Mesenchymal stem cell (in vitro differentiated cells and primary cell): ENCODE data around the gene CR1.
"Not testable (repeated sequence)": the region's sequence is repeated elsewhere in the genome, so short reads cannot be mapped to it uniquely, and the experiment has no call there.

Experiments used
- DNase-seq: peaks from one replicate; pipeline ENCODE4 v3.0.0-alpha.2; 2013
- H2AFZ ChIP-seq: one replicate; pipeline ENCODE4 v1.6.1; 2013; ENCODE audit warnings: low read depth, mild to moderate bottlenecking, control low read depth, inconsistent platforms, low read length, moderate library complexity
- H2AK5ac ChIP-seq: 2 replicates; pipeline ENCODE4 v1.6.1; 2013; ENCODE audit warnings: low read length, moderate library complexity, mild to moderate bottlenecking, inconsistent platforms; ENCODE audit not compliant: severe bottlenecking
- H2BK120ac ChIP-seq: one replicate; pipeline ENCODE4 v1.6.1; 2013; ENCODE audit warnings: low read depth, mild to moderate bottlenecking, inconsistent platforms, low read length, moderate library complexity
- H2BK12ac ChIP-seq, 2 experiments: one replicate each; pipeline ENCODE4 v1.6.1; 2013; ENCODE audit warnings: inconsistent platforms in 2 of 2, low read length in 2 of 2, mild to moderate bottlenecking in 2 of 2, moderate library complexity in 2 of 2, control low read depth in 1 of 2
- H2BK15ac ChIP-seq: one replicate; pipeline ENCODE4 v1.6.1; 2013; ENCODE audit warnings: mild to moderate bottlenecking, low read depth, inconsistent platforms; ENCODE audit not compliant: poor library complexity, severe bottlenecking
- H2BK5ac ChIP-seq: 2 replicates; pipeline ENCODE4 v1.6.1; 2013; ENCODE audit warnings: low read depth, mild to moderate bottlenecking, low read length, control low read depth, inconsistent platforms; ENCODE audit not compliant: poor library complexity, severe bottlenecking
- H3K14ac ChIP-seq, 2 experiments: one replicate each; pipeline ENCODE4 v1.6.1; 2013; ENCODE audit warnings: inconsistent platforms in 2 of 2, low read length in 2 of 2, control low read depth in 1 of 2, mild to moderate bottlenecking in 1 of 2, moderate library complexity in 1 of 2
- H3K18ac ChIP-seq, 2 experiments: one replicate each; pipeline ENCODE4 v1.6.1; 2013; ENCODE audit warnings: inconsistent platforms in 2 of 2, low read length in 2 of 2, control low read depth in 1 of 2, low read depth in 1 of 2, mild to moderate bottlenecking in 1 of 2
- H3K23ac ChIP-seq, 2 experiments: one replicate each; pipeline ENCODE4 v1.6.1; 2013; ENCODE audit warnings: inconsistent platforms in 2 of 2, low read length in 2 of 2, mild to moderate bottlenecking in 2 of 2, moderate library complexity in 2 of 2, control low read depth in 1 of 2
- H3K27ac ChIP-seq: 2 replicates; pipeline ENCODE4 v1.5.1; 2013; ENCODE audit warnings: mild to moderate bottlenecking, moderate library complexity, low read length, control low read depth, inconsistent platforms; ENCODE audit not compliant: poor library complexity, severe bottlenecking
- H3K27me3 ChIP-seq, 2 experiments: 2 replicates each; pipeline versions ENCODE4 v1.6.1 to v1.7.0; 2013; ENCODE audit warnings: low read length in 2 of 2, mild to moderate bottlenecking in 2 of 2, moderate library complexity in 2 of 2, control low read depth in 1 of 2, inconsistent platforms in 1 of 2; ENCODE audit not compliant: control insufficient read depth in 1 of 2, insufficient read depth in 1 of 2
- H3K36me3 ChIP-seq, 2 experiments: 2 replicates each; pipeline versions ENCODE4 v1.6.1 to v1.7.0; 2013; ENCODE audit warnings: low read length in 2 of 2, control low read depth in 1 of 2, inconsistent platforms in 1 of 2, low read depth in 1 of 2, mild to moderate bottlenecking in 1 of 2; ENCODE audit not compliant: insufficient read depth in 2 of 2, control insufficient read depth in 1 of 2
- H3K4ac ChIP-seq, 2 experiments: one replicate each; pipeline ENCODE4 v1.6.1; 2013; ENCODE audit warnings: inconsistent platforms in 2 of 2, low read length in 2 of 2, mild to moderate bottlenecking in 2 of 2, moderate library complexity in 2 of 2, control low read depth in 1 of 2, low read depth in 1 of 2
- H3K4me1 ChIP-seq: 2 replicates; pipeline ENCODE4 v1.6.1; 2013; ENCODE audit warnings: low read depth, low read length, control low read depth; ENCODE audit not compliant: control insufficient read depth, insufficient read depth
- H3K4me2 ChIP-seq: 2 replicates; pipeline ENCODE4 v1.6.1; 2013; ENCODE audit warnings: low read length, mild to moderate bottlenecking, inconsistent platforms; ENCODE audit not compliant: poor library complexity, severe bottlenecking
- H3K4me3 ChIP-seq, 2 experiments: 2 replicates each; pipeline versions ENCODE4 v1.5.1 to v1.7.0; 2013; ENCODE audit warnings: low read length in 2 of 2, mild to moderate bottlenecking in 2 of 2, control low read depth in 1 of 2, low read depth in 1 of 2; ENCODE audit not compliant: insufficient read depth in 1 of 2
- H3K79me1 ChIP-seq: replicated peaks from 2 replicates; pipeline ENCODE4 v1.6.1; 2013; ENCODE audit warnings: mild to moderate bottlenecking, control low read depth, low read length, inconsistent platforms; ENCODE audit not compliant: poor library complexity, severe bottlenecking
- H3K9ac ChIP-seq: 2 replicates; pipeline ENCODE4 v1.7.0; 2013; ENCODE audit warnings: mild to moderate bottlenecking, low read length, moderate library complexity
- H3K9me3 ChIP-seq: 2 replicates; pipeline ENCODE4 v1.7.0; 2013; ENCODE audit warnings: mild to moderate bottlenecking, low read length; ENCODE audit not compliant: control insufficient read depth
- H4K8ac ChIP-seq: one replicate; pipeline ENCODE4 v1.6.1; 2013; ENCODE audit warnings: inconsistent platforms, mild to moderate bottlenecking, low read length, moderate library complexity
- H4K91ac ChIP-seq: one replicate; pipeline ENCODE4 v1.6.1; 2013; ENCODE audit warnings: mild to moderate bottlenecking, low read length, inconsistent platforms
- WGBS: methylation state at CpG from one replicate; pipeline ENCODE4 v1.1.7; 2013; ENCODE audit warnings: mixed read lengths; 5-methylcytosine and 5-hydroxymethylcytosine counted together

The CR1 gene

GRCh38 chr1:207578796-207579435 is 83.0 kb downstream of the CR1 start:
- H3K36me3 ChIP-seq: no peaks in the 10 kb centered on the region
- no peak overlapping the region for H2AFZ ChIP-seq
- H4K91ac ChIP-seq: no peak overlapping the region
- H4K8ac ChIP-seq: no peak overlapping the region
- H2BK12ac ChIP-seq: no peak overlapping the region
- H2BK120ac ChIP-seq: no peak overlapping the region
- H3K4me2 ChIP-seq: no peak overlapping the region
- no peak overlapping the region for H3K18ac ChIP-seq
- no peaks in the 10 kb centered on the region for H3K79me1 ChIP-seq
- H3K23ac ChIP-seq: no peak overlapping the region
- no peak overlapping the region for H3K14ac ChIP-seq
- H3K4me1 ChIP-seq: no peaks in the 10 kb centered on the region
- H3K4ac ChIP-seq: no peak overlapping the region
- no peak overlapping the region for H2AK5ac ChIP-seq
- H3K27ac ChIP-seq: no peak overlapping the region
- H3K9ac ChIP-seq: peak overlapping the region; percentile 8
- no peak overlapping the region for H3K4me3 ChIP-seq
- no peaks in the 10 kb centered on the region for H3K9me3 ChIP-seq
- H3K27me3 ChIP-seq: peaks cover 9 to 17% of the 10 kb centered on the region in 2 experiments
- no peak for DNase-seq
- no peak overlapping the region for H2BK5ac ChIP-seq
- H2BK15ac ChIP-seq: no peak overlapping the region
- WGBS: 55% methylated on average over 4 of the region's 5 CpGs

GRCh38 chr1:207579436-207579799 is 83.5 kb downstream of the CR1 start:
- Histone ChIP-seq H3K14ac (no peak overlapping the region), H2BK12ac (no peak overlapping the region), H3K23ac (no peak overlapping the region), H2AFZ (no peak overlapping the region), H2BK15ac (no peak overlapping the region), H3K36me3 (no peaks in the 10 kb centered on the region), H2BK120ac (no peak overlapping the region), H3K9me3 (no peaks in the 10 kb centered on the region), H3K4ac (no peak overlapping the region), H3K79me1 (no peaks in the 10 kb centered on the region), H3K4me3 (no peak overlapping the region), H3K27ac (no peak overlapping the region), H2BK5ac (no peak overlapping the region), H3K4me1 (no peaks in the 10 kb centered on the region), H3K18ac (no peak overlapping the region), H4K91ac (no peak overlapping the region), H4K8ac (no peak overlapping the region), H3K27me3 (peaks cover 9 to 18% of the 10 kb centered on the region in 2 experiments), H2AK5ac (no peak overlapping the region), H3K4me2 (no peak overlapping the region), H3K9ac (no peak overlapping the region)
- WGBS: 7% methylated on average over 4 of the region's 4 CpGs
- peak; percentile 70 for DNase-seq

- Histone ChIP-seq H3K27ac (no peak overlapping the region), H2BK12ac (no peak overlapping the region), H3K27me3 (peaks cover 9 to 18% of the 10 kb centered on the region in 2 experiments), H2BK120ac (no peak overlapping the region), H3K4ac (no peak overlapping the region), H4K8ac (no peak overlapping the region), H3K4me1 (no peaks in the 10 kb centered on the region), H3K23ac (no peak overlapping the region), H4K91ac (no peak overlapping the region), H3K4me2 (no peak overlapping the region), H3K9me3 (no peaks in the 10 kb centered on the region), H3K4me3 (no peak overlapping the region), H2AFZ (no peak overlapping the region), H3K9ac (no peak overlapping the region), H3K14ac (no peak overlapping the region), H3K79me1 (no peaks in the 10 kb centered on the region), H2BK5ac (no peak overlapping the region), H2BK15ac (no peak overlapping the region), H3K18ac (no peak overlapping the region), H2AK5ac (no peak overlapping the region), H3K36me3 (no peaks in the 10 kb centered on the region)
- WGBS: 79% methylated on average over 7 of the region's 8 CpGs
- no peak for DNase-seq
Measured at GRCh38 chr1:207581496-207582153, 85.7 kb downstream of the CR1 start.

GRCh38 chr1:207589506-207589905 is 93.5 kb downstream of the CR1 start:
- not testable (repeated sequence) for H2BK12ac ChIP-seq

More at GRCh38 chr1:207589506-207589905, 93.5 kb downstream of the CR1 start:
- not testable (repeated sequence) for H3K79me1 ChIP-seq, H3K36me3 ChIP-seq, H3K4me1 ChIP-seq, H3K4ac ChIP-seq, H3K18ac ChIP-seq, H3K9ac ChIP-seq, H3K9me3 ChIP-seq, H3K14ac ChIP-seq, H2BK5ac ChIP-seq, H2BK120ac ChIP-seq, H3K23ac ChIP-seq, H4K91ac ChIP-seq, H2AFZ ChIP-seq, H3K27ac ChIP-seq, H3K4me3 ChIP-seq, H3K4me2 ChIP-seq, H2BK15ac ChIP-seq, H4K8ac ChIP-seq, H2AK5ac ChIP-seq, DNase-seq
- 100% methylated on average over 2 of the region's 4 CpGs for WGBS
- peaks cover 0 to 15% of the 10 kb centered on the region in 2 experiments for H3K27me3 ChIP-seq
